IMR-90 (cell line): ENCODE results near the gene TEX22. TPM values are rescaled to one million over a fixed set of nuclear protein-coding genes. Genes with fewer than 3 reads are reported as not detected.

Experiments
- ATAC-seq: fragments of 200-7000 bp; cut with Tn5 transposase; 2 replicates; pipeline ENCODE4 v1.9.1; 2020; ENCODE audit warnings: low read depth, mild to moderate bottlenecking, moderate library complexity
- BruUV-seq: library from RNA; stranded (reverse); fragments of 400-500 nt; replicated peaks from 2 replicates; lab custom pipeline; 2021; lab: Mats Ljungman, UMichigan
- CTCF ChIA-PET: fragments of 300-600 bp; formaldehyde crosslinking; extraction: SDS; loops from one replicate; lab custom pipeline; 2021; ENCODE audit warnings: antibody characterized with exemption; lab: Yijun Ruan, JAX
- POLR2A ChIA-PET: fragments of 300-600 bp; sonication (Branson Sonifier 250); formaldehyde crosslinking; loops from one replicate; lab custom pipeline; 2022; ENCODE audit warnings: antibody characterized with exemption; ENCODE audit not compliant: unreplicated experiment; lab: Charles Lee
- DNase-seq: peaks from one replicate; pipeline ENCODE4 v3.0.0; 2013
- H2AFZ ChIP-seq: replicated peaks from 2 replicates; pipeline ENCODE3; 2013; ENCODE audit warnings: low read length, mild to moderate bottlenecking; ENCODE audit not compliant: poor library complexity
- H2AK5ac ChIP-seq: 2 replicates; pipeline ENCODE4 v1.6.1; 2013; ENCODE audit warnings: low read depth, low read length, inconsistent platforms
- H2AK9ac ChIP-seq: replicated peaks from 2 replicates; pipeline ENCODE3; 2013; ENCODE audit warnings: mild to moderate bottlenecking, low read depth, low read length, moderate library complexity; ENCODE audit not compliant: poor library complexity
- H2BK120ac ChIP-seq: 2 replicates; pipeline ENCODE4 v1.6.1; 2013; ENCODE audit warnings: low read depth, low read length, inconsistent platforms
- H2BK15ac ChIP-seq: 3 replicates; pipeline ENCODE4 v1.6.1; 2013; ENCODE audit warnings: low read depth, low read length, inconsistent platforms
- H2BK20ac ChIP-seq: 2 replicates; pipeline ENCODE4 v1.6.1; 2013; ENCODE audit warnings: low read depth, mild to moderate bottlenecking, inconsistent platforms, low read length, moderate library complexity
- H2BK5ac ChIP-seq: 2 replicates; pipeline ENCODE4 v1.6.1; 2013; ENCODE audit warnings: mild to moderate bottlenecking, low read depth, low read length, inconsistent platforms; ENCODE audit not compliant: poor library complexity, severe bottlenecking
- H3K14ac ChIP-seq: replicated peaks from 2 replicates; pipeline ENCODE4 v1.6.1; 2013; ENCODE audit warnings: low read depth, low read length, inconsistent platforms
- H3K18ac ChIP-seq: 2 replicates; pipeline ENCODE4 v1.6.1; 2013; ENCODE audit warnings: low read depth, low read length, control low read depth
- H3K23ac ChIP-seq: 2 replicates; pipeline ENCODE4 v1.6.1; 2013; ENCODE audit warnings: low read depth, low read length, inconsistent platforms
- H3K27ac ChIP-seq: 2 replicates; pipeline ENCODE4 v1.5.1; 2013; ENCODE audit warnings: mild to moderate bottlenecking, control low read depth, low read length; ENCODE audit not compliant: insufficient read depth
- H3K27me3 ChIP-seq: 2 replicates; pipeline ENCODE4 v1.6.1; 2013; ENCODE audit warnings: low read length; ENCODE audit not compliant: control insufficient read depth, insufficient read depth
- H3K36me3 ChIP-seq: 2 replicates; pipeline ENCODE4 v1.6.1; 2013; ENCODE audit warnings: low read length, mixed read lengths; ENCODE audit not compliant: control insufficient read depth, insufficient read depth
- H3K4ac ChIP-seq: 2 replicates; pipeline ENCODE4 v1.6.1; 2013; ENCODE audit warnings: low read depth, low read length, inconsistent platforms
- H3K4me1 ChIP-seq: 2 replicates; pipeline ENCODE4 v1.6.1; 2013; ENCODE audit warnings: low read length, mixed read lengths; ENCODE audit not compliant: control insufficient read depth, insufficient read depth
- H3K4me2 ChIP-seq: 2 replicates; pipeline ENCODE4 v1.6.1; 2013; ENCODE audit warnings: low read depth, mild to moderate bottlenecking, control low read depth, low read length, moderate library complexity
- H3K4me3 ChIP-seq: 2 replicates; pipeline ENCODE4 v1.5.1; 2013; ENCODE audit warnings: low read depth, mild to moderate bottlenecking, control low read depth, low read length, moderate library complexity; ENCODE audit not compliant: insufficient read depth
- H3K56ac ChIP-seq: 2 replicates; pipeline ENCODE4 v1.6.1; 2013; ENCODE audit warnings: low read length, inconsistent platforms; ENCODE audit not compliant: insufficient read depth; ENCODE audit errors: extremely low read depth
- H3K79me1 ChIP-seq, 2 experiments: 2 replicates each; pipeline ENCODE4 v1.6.1; 2013; ENCODE audit warnings: low read length in 2 of 2, inconsistent platforms in 1 of 2, low read depth in 1 of 2
- H3K9ac ChIP-seq: 2 replicates; pipeline ENCODE4 v1.6.1; 2013; ENCODE audit warnings: low read depth, low read length, control low read depth
- H3K9me1 ChIP-seq: 2 replicates; pipeline ENCODE4 v1.6.1; 2013; ENCODE audit warnings: low read length, inconsistent platforms; ENCODE audit not compliant: insufficient read depth
- H3K9me3 ChIP-seq: 2 replicates; pipeline ENCODE4 v1.6.1; 2013; ENCODE audit warnings: low read length; ENCODE audit not compliant: control insufficient read depth, insufficient read depth
- H4K20me1 ChIP-seq: 2 replicates; pipeline ENCODE4 v1.6.1; 2013; ENCODE audit warnings: low read length, inconsistent platforms; ENCODE audit not compliant: insufficient read depth
- H4K5ac ChIP-seq: 2 replicates; pipeline ENCODE4 v1.6.1; 2013; ENCODE audit warnings: mild to moderate bottlenecking, low read depth, low read length, control low read depth
- H4K8ac ChIP-seq, 2 experiments: 2 replicates each; pipeline ENCODE4 v1.6.1; 2013; ENCODE audit warnings: low read depth in 2 of 2, low read length in 2 of 2, control low read depth in 1 of 2, inconsistent platforms in 1 of 2
- H4K91ac ChIP-seq: 2 replicates; pipeline ENCODE4 v1.6.1; 2013; ENCODE audit warnings: low read depth, low read length, inconsistent platforms; ENCODE audit not compliant: insufficient read depth
- FOS ChIP-seq: fragments of 150-350 bp; IDR thresholded peaks from 2 replicates; pipeline ENCODE4 v1.6.1; 2016; ENCODE audit warnings: low read depth, low read length
- MAFK ChIP-seq: IDR thresholded peaks from 2 replicates; pipeline ENCODE4 v1.6.1; 2012; ENCODE audit warnings: low read depth, low read length, improper control_type of control experiment
- MXI1 ChIP-seq: IDR thresholded peaks from 2 replicates; pipeline ENCODE4 v1.6.1; 2012; ENCODE audit warnings: low read depth, mild to moderate bottlenecking, low read length, moderate library complexity, borderline replicate concordance
- NFE2L2 ChIP-seq: fragments of 150-350 bp; IDR thresholded peaks from 2 replicates; pipeline ENCODE4 v1.6.1; 2016; ENCODE audit warnings: low read depth, mild to moderate bottlenecking, low read length
- RAD21 ChIP-seq: IDR thresholded peaks from 2 replicates; pipeline ENCODE4 v1.6.1; 2012; ENCODE audit warnings: low read length, improper control_type of control experiment
- RCOR1 ChIP-seq: IDR thresholded peaks from 2 replicates; pipeline ENCODE4 v1.6.1; 2012; ENCODE audit warnings: mild to moderate bottlenecking, low read length, improper control_type of control experiment; ENCODE audit not compliant: insufficient replicate concordance
- WGBS, 2 experiments: methylation state at CpG; one replicate each; pipeline versions ENCODE4 v1.1.5 to v1.1.7; 2013; ENCODE audit warnings: missing lambda C conversion rate in 2 of 2; ENCODE audit not compliant: insufficient read length in 1 of 2; ENCODE audit errors: extremely low coverage in 2 of 2; 5-methylcytosine and 5-hydroxymethylcytosine counted together
- dilution Hi-C: fragments of 300-500 bp; cut with HindIII; formaldehyde crosslinking; loops from one replicate; pipeline ENCODE4 v1.14.3; 2018; ENCODE audit warnings: low sequenced_read_pairs; ENCODE audit not compliant: unreplicated experiment
- in situ Hi-C: fragments of 300-500 bp; cut with MboI; formaldehyde crosslinking; loops from 3 replicates; pipeline ENCODE4 v1.14.3; 2019; ENCODE audit warnings: low sequenced_read_pairs, inconsistent platforms, mixed read lengths
- intact Hi-C: fragments of 100-400 bp; cut with micrococcal nuclease; formaldehyde crosslinking; loops from 2 replicates; pipeline ENCODE4 v1.10.0; 2022
- polyA plus RNA-seq, 3 experiments: library from polyadenylated mRNA; depleted of rRNA; stranded (reverse); fragments of >200 nt; gene quantifications; 2 replicates each; pipeline ENCODE4 v1.2.3, GENCODE V29; 2012; ENCODE audit warnings: low replicate concordance in 1 of 3
- total RNA-seq: library from RNA; depleted of rRNA; stranded (reverse); fragments of >200 nt; gene quantifications from 2 replicates; pipeline ENCODE4 v1.2.3, GENCODE V29; 2012
- TF ChIP-seq, protein P1 (sequence below): fragments of 150-350 bp; IDR thresholded peaks from 2 replicates; pipeline ENCODE4 v1.6.1; 2017; ENCODE audit warnings: mild to moderate bottlenecking, antibody characterized with exemption, low read length, low read depth

The TEX22 gene
- total and polyA plus RNA-seq, 2 of the 4 experiments (the other 2 are of a cell fraction), result 0.10 to 0.18 TPM

DNA sequence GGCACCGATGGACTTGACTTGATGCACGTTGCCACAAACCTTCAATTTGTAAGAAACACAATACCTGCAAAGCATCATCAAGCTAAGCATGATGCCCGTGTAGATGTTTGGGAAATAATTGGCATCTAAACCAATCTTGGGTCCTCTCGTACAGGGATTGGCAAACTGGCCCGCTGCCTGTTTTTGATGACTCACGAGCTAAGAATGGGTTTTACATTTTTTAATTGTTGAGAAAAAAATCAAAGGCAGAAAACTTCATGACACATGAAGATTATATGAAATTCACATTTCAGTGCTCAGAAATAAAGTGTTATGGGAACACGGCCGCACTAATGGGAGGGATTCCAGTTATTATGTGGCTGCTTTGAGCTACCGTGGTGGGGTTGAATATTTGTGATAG, 32.2 kb downstream of the TEX22 start:
- H2BK5ac ChIP-seq, result no peak overlapping the region
- no peak overlapping the region for H3K18ac ChIP-seq
- DNase-seq (peak; percentile 66), ATAC-seq (peak; percentile 50)
- TF ChIP-seq RAD21 (no peak), MXI1 (no peak), FOS (peak; percentile 29; the same call in 1 of the 2 replicates), MAFK (no peak), NFE2L2 (no peak), RCOR1 (no peak)
- TF ChIP-seq, protein P1, sequence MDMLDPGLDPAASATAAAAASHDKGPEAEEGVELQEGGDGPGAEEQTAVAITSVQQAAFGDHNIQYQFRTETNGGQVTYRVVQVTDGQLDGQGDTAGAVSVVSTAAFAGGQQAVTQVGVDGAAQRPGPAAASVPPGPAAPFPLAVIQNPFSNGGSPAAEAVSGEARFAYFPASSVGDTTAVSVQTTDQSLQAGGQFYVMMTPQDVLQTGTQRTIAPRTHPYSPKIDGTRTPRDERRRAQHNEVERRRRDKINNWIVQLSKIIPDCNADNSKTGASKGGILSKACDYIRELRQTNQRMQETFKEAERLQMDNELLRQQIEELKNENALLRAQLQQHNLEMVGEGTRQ, result no peak
- no peak overlapping the region for H3K4ac ChIP-seq
- H3K27me3 ChIP-seq, result no peaks in the 10 kb centered on the region
- intact Hi-C loops (no loop called here), dilution Hi-C loops (no loop called here), in situ Hi-C loops (no loop called here)
- H2BK20ac ChIP-seq, result no peak overlapping the region
- no peaks in the 10 kb centered on the region; the same call in 1 of the 2 replicates for H3K4me1 ChIP-seq
- H3K4me2 ChIP-seq, result no peak overlapping the region
- H3K4me3 ChIP-seq, result no peak overlapping the region
- no peak overlapping the region for H3K23ac ChIP-seq
- POLR2A ChIA-PET, result no interaction called here
- WGBS, 2 experiments, result no CpG with 5 or more reads among the region's 9 CpGs
- no peak overlapping the region for H2AK5ac ChIP-seq
- peaks cover 20 to 70% of the 10 kb centered on the region in 2 experiments for H3K79me1 ChIP-seq
- peaks cover 10% of the 10 kb centered on the region for H3K36me3 ChIP-seq
- H2AFZ ChIP-seq, result no peak overlapping the region
- no peak overlapping the region for H3K9ac ChIP-seq
- peaks cover 88% of the 10 kb centered on the region for H4K20me1 ChIP-seq
- no peak overlapping the region for H3K56ac ChIP-seq
- H3K14ac ChIP-seq, result no peak overlapping the region
- no peak overlapping the region for H4K8ac ChIP-seq
- no peak overlapping the region for H2BK15ac ChIP-seq
- no TSS peak for BruUV-seq
- H3K27ac ChIP-seq, result no peak overlapping the region
- H2BK120ac ChIP-seq, result no peak overlapping the region
- no peak overlapping the region for H4K5ac ChIP-seq
- H2AK9ac ChIP-seq, result no peak overlapping the region
- H4K91ac ChIP-seq, result no peak overlapping the region
- CTCF ChIA-PET, result interaction anchor here (1.0 kb wide), 2 partner anchors 18 kb away, joined by 3 to 6 read pairs; no protein-coding TSS in a partner anchor
- peaks cover 10% of the 10 kb centered on the region for H3K9me1 ChIP-seq
- H3K9me3 ChIP-seq, result no peaks in the 10 kb centered on the region
